Endodermal cell (in vitro differentiated cells): Measurements from ENCODE around the gene CEBPE. TPM values are rescaled to one million over a fixed set of nuclear protein-coding genes. Genes with fewer than 3 reads are reported as not detected.

Experiments used
- DNase-seq: peaks from one replicate; pipeline ENCODE4 v3.0.0-alpha.2; 2017
- H3K27ac ChIP-seq: 2 replicates; pipeline ENCODE4 v1.5.1; 2013; ENCODE audit warnings: mild to moderate bottlenecking, low read depth, low read length, moderate library complexity
- H3K27me3 ChIP-seq: 2 replicates; pipeline ENCODE4 v1.6.1; 2013; ENCODE audit warnings: mild to moderate bottlenecking, low read length, moderate library complexity; ENCODE audit not compliant: insufficient read depth, control insufficient read depth, poor library complexity, severe bottlenecking
- H3K36me3 ChIP-seq: 2 replicates; pipeline ENCODE4 v1.7.0; 2013; ENCODE audit warnings: mild to moderate bottlenecking, low read length, moderate library complexity; ENCODE audit not compliant: control insufficient read depth, insufficient read depth
- H3K4me1 ChIP-seq: one replicate; pipeline ENCODE4 v1.7.0; 2013; ENCODE audit warnings: low read length; ENCODE audit not compliant: control insufficient read depth, insufficient read depth
- H3K4me3 ChIP-seq: 2 replicates; pipeline ENCODE4 v1.5.1; 2013; ENCODE audit warnings: mild to moderate bottlenecking, low read length, moderate library complexity
- H3K9ac ChIP-seq: 2 replicates; pipeline ENCODE4 v1.6.1; 2013; ENCODE audit warnings: mild to moderate bottlenecking, low read length, moderate library complexity; ENCODE audit not compliant: poor library complexity, severe bottlenecking; ENCODE audit errors: extremely low read depth
- H3K9me3 ChIP-seq: 2 replicates; pipeline ENCODE4 v1.6.1; 2013; ENCODE audit warnings: mild to moderate bottlenecking, low read length, moderate library complexity; ENCODE audit not compliant: control insufficient read depth
- H3K27ac Mint-ChIP-seq: 2 replicates; pipeline ENCODE4 v1.8.0; 2020; ENCODE audit warnings: mixed read lengths
- H3K27me3 Mint-ChIP-seq: 2 replicates; pipeline ENCODE4 v1.8.0; 2021; ENCODE audit warnings: mild to moderate bottlenecking, mixed read lengths; ENCODE audit not compliant: insufficient read depth
- H3K36me3 Mint-ChIP-seq: 2 replicates; pipeline ENCODE4 v1.8.0; 2020; ENCODE audit warnings: low read depth, mixed read lengths
- H3K4me1 Mint-ChIP-seq: 2 replicates; pipeline ENCODE4 v1.8.0; 2020; ENCODE audit warnings: mixed read lengths
- H3K4me3 Mint-ChIP-seq: 2 replicates; pipeline ENCODE4 v1.8.0; 2020; ENCODE audit warnings: mild to moderate bottlenecking, moderate library complexity, mixed read lengths
- H3K9me3 Mint-ChIP-seq: 2 replicates; pipeline ENCODE4 v1.8.0; 2020; ENCODE audit warnings: mild to moderate bottlenecking, mixed read lengths
- WGBS, 2 experiments: methylation state at CpG; one replicate each; pipeline versions ENCODE4 v1.1.5 to v1.1.7; 2013; ENCODE audit warnings: missing lambda C conversion rate in 2 of 2, mixed read lengths in 1 of 2; ENCODE audit not compliant: insufficient coverage in 1 of 2, insufficient read length in 1 of 2; 5-methylcytosine and 5-hydroxymethylcytosine counted together
- total RNA-seq, 2 donors: library from RNA; stranded (reverse); fragmentation: NEBNext Ultra II Directional in 1 of 2; extraction: Animal tissue kit (Norgen Biotek cat#: 25700) in 1 of 2; gene quantifications; 2 replicates in 1 of 2; 3 replicates in 1 of 2; pipeline ENCODE4 v1.2.1, GENCODE V29; 2021
- TF ChIP-seq, protein P1 (sequence below): fragments of 200-600 bp; sonication (generic); conservative IDR thresholded peaks from 2 replicates; pipeline ENCODE4 v1.5.0; 2021; ENCODE audit warnings: antibody characterized with exemption, mild to moderate bottlenecking

The CEBPE gene
- total RNA-seq, 2 donors from 2014 or later = not detected

DNA sequence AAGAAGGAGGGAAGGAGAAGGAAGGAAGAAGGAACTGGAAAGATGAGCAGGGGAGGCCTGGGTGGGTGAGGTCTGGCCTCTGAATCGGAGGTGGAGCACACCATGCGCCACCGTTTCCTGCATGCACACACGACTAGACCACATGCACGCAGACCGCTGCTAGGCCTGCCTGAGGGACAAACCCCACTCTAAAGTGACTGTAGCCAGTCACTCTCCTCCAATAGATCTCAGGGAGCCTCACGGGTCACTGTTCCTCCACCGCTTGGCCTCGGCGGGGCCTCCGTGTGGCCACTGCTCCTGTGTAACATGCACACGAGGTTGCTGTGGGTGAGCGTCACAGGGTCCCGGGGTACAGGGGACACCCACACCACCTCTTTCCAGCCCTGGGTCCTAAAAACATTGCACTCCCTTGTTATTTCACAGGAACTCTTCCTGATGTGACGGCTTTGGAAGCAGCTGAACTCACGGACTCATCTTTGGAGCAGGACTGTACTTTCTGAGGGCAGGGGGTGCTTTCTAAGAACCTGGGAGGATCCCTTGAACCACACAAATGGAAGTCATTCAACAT, 17.6 kb upstream of the CEBPE start:
- Histone ChIP-seq H3K4me3 (no peak overlapping the region), H3K9me3 (no peaks in the 10 kb centered on the region), H3K4me1 (peaks cover 4% of the 10 kb centered on the region), H3K27ac (no peak overlapping the region), H3K9ac (no peak overlapping the region), H3K27me3 (no peaks in the 10 kb centered on the region), H3K36me3 (no peaks in the 10 kb centered on the region)
- WGBS, 2 experiments = 91 to 93% methylated on average over 13 to 16 of the region's 16 CpGs
- DNase-seq = no peak
- peaks cover 8% of the 10 kb centered on the region for H3K36me3 Mint-ChIP-seq
- H3K27ac Mint-ChIP-seq = no peak overlapping the region
- no peaks in the 10 kb centered on the region for H3K27me3 Mint-ChIP-seq
- H3K4me1 Mint-ChIP-seq = peaks cover 9% of the 10 kb centered on the region
- no peaks in the 10 kb centered on the region for H3K9me3 Mint-ChIP-seq
- no peak overlapping the region for H3K4me3 Mint-ChIP-seq
- TF ChIP-seq, protein P1, sequence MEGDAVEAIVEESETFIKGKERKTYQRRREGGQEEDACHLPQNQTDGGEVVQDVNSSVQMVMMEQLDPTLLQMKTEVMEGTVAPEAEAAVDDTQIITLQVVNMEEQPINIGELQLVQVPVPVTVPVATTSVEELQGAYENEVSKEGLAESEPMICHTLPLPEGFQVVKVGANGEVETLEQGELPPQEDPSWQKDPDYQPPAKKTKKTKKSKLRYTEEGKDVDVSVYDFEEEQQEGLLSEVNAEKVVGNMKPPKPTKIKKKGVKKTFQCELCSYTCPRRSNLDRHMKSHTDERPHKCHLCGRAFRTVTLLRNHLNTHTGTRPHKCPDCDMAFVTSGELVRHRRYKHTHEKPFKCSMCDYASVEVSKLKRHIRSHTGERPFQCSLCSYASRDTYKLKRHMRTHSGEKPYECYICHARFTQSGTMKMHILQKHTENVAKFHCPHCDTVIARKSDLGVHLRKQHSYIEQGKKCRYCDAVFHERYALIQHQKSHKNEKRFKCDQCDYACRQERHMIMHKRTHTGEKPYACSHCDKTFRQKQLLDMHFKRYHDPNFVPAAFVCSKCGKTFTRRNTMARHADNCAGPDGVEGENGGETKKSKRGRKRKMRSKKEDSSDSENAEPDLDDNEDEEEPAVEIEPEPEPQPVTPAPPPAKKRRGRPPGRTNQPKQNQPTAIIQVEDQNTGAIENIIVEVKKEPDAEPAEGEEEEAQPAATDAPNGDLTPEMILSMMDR = no peak

DNA sequence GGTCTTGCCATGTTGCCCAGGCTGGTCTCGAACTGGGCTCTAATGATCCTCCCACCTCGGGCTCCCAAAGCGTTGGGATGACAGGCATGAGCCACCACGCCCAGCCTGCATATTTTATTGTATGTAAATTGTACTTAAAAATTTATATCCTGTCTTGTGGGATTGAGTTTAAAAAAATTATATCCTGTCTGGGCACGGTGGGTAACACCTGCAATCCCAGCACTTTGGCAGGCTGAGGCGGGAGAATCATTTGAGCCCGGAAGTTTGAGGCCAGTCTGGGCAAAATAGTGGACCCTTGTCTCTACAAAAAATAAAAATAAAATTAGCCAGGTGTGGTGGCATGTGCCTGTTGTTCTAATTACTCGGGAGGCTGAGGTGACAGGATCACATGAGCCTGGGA, 13.9 kb upstream of the CEBPE start:
- no peaks in the 10 kb centered on the region for H3K4me1 Mint-ChIP-seq
- no peaks in the 10 kb centered on the region for H3K27me3 Mint-ChIP-seq
- no peaks in the 10 kb centered on the region for H3K36me3 ChIP-seq
- no peak overlapping the region for H3K9ac ChIP-seq
- H3K9me3 Mint-ChIP-seq = no peaks in the 10 kb centered on the region
- no peak overlapping the region for H3K4me3 ChIP-seq
- no peak overlapping the region for H3K27ac ChIP-seq
- no peaks in the 10 kb centered on the region for H3K4me1 ChIP-seq
- H3K27me3 ChIP-seq = no peaks in the 10 kb centered on the region
- no peak for DNase-seq
- peaks cover 8% of the 10 kb centered on the region for H3K36me3 Mint-ChIP-seq
- TF ChIP-seq, protein P1 = no peak
- WGBS, 2 experiments = 94 to 100% methylated on average over 3 to 8 of the region's 8 CpGs
- H3K27ac Mint-ChIP-seq = no peak overlapping the region
- no peaks in the 10 kb centered on the region for H3K9me3 ChIP-seq
- no peak overlapping the region for H3K4me3 Mint-ChIP-seq

DNA sequence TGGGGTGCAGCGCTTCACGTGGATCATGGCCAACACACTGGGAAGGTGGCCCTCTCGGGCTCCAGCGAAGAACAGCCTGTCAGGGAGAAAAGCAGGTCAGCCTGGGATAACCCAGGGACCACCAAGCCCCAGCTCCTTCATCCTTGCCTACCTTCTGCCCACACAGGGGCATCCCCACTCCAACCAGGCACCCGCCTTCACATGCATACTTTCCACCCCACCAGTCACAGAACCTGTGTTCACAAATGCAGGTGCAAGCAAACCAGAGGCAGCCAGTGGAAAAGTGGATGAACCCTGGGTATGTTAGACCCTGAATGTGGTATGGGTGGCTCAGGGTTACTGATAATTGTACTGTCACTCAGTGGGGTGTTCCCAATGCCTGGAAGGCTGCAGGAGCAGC, 12.4 kb upstream of the CEBPE start:
- no peaks in the 10 kb centered on the region for H3K9me3 ChIP-seq
- no peaks in the 10 kb centered on the region for H3K4me1 ChIP-seq
- Mint-ChIP-seq H3K9me3 (no peaks in the 10 kb centered on the region), H3K27me3 (no peaks in the 10 kb centered on the region), H3K4me3 (no peak overlapping the region), H3K4me1 (no peaks in the 10 kb centered on the region), H3K36me3 (peaks cover 9% of the 10 kb centered on the region), H3K27ac (no peak overlapping the region)
- no peak overlapping the region for H3K4me3 ChIP-seq
- no peak overlapping the region for H3K9ac ChIP-seq
- H3K36me3 ChIP-seq = no peaks in the 10 kb centered on the region
- H3K27me3 ChIP-seq = no peaks in the 10 kb centered on the region
- 88 to 96% methylated on average over 4 to 5 of the region's 5 CpGs for WGBS, 2 experiments
- TF ChIP-seq, protein P1 = no peak
- DNase-seq = no peak
- no peak overlapping the region for H3K27ac ChIP-seq
